B cell (primary cell): ENCODE measurements around the gene ITGA3. TPM values are rescaled to one million over a fixed set of nuclear protein-coding genes. Genes with fewer than 3 reads are reported as not detected.

Source experiments
- ATAC-seq: fragments of 200-7000 bp; cut with Tn5 transposase; one replicate; pipeline ENCODE4 v1.10.0; 2021; ENCODE audit warnings: low read depth, mild to moderate bottlenecking, moderate number of reproducible peaks, moderate library complexity
- CTCF ChIA-PET: fragments of 350-600 bp; sonication (Branson Sonifier 250); formaldehyde crosslinking; loops from one replicate; lab custom pipeline; 2021; ENCODE audit warnings: antibody characterized with exemption, inconsistent platforms; lab: Charles Lee
- POLR2A ChIA-PET: fragments of 350-600 bp; sonication (Branson Sonifier 250); formaldehyde crosslinking; loops from one replicate; lab custom pipeline; 2021; ENCODE audit warnings: antibody characterized with exemption; lab: Charles Lee
- DNase-seq: peaks from one replicate; pipeline ENCODE4 v3.0.0; 2013
- H2AFZ ChIP-seq: 2 replicates; pipeline ENCODE4 v1.6.1; 2012; ENCODE audit warnings: mild to moderate bottlenecking, low read depth, low read length; ENCODE audit not compliant: insufficient read depth, poor library complexity, severe bottlenecking
- H3K27ac ChIP-seq, 2 donors: 1 replicate in 1 of 2; 2 replicates in 1 of 2; pipeline ENCODE4 v1.5.1; 2012 to 2013; ENCODE audit warnings: low read length in 2 of 2, mild to moderate bottlenecking in 2 of 2, moderate library complexity in 1 of 2
- H3K27me3 ChIP-seq, 4 experiments: fragments of 200-600 bp in 1 of 4; sonication (generic) in 1 of 4; replicated peaks in 1 of 4; 1 replicate in 2 of 4; 2 replicates in 2 of 4; pipeline versions ENCODE4 v1.6.1 to v1.7.0; 2013 to 2016; ENCODE audit warnings: low read length in 3 of 4, mild to moderate bottlenecking in 2 of 4, mixed read lengths in 1 of 4, moderate library complexity in 1 of 4; ENCODE audit not compliant: insufficient read depth in 4 of 4, control insufficient read depth in 3 of 4; ENCODE audit errors: control extremely low read depth in 1 of 4
- H3K36me3 ChIP-seq, 2 experiments: replicated peaks in 1 of 2; 1 replicate in 1 of 2; 2 replicates in 1 of 2; pipeline versions ENCODE4 v1.6.1 to v1.7.1; 2013; ENCODE audit warnings: low read length in 1 of 2; ENCODE audit not compliant: insufficient read depth in 2 of 2, control insufficient read depth in 1 of 2; ENCODE audit errors: control extremely low read depth in 1 of 2, extremely low read depth in 1 of 2
- H3K4me1 ChIP-seq, 2 donors: fragments of 200-600 bp in 1 of 2; sonication (generic) in 1 of 2; 1 replicate in 1 of 2; 2 replicates in 1 of 2; pipeline versions ENCODE4 v1.5.1 to v1.6.1; 2013 to 2017; ENCODE audit warnings: low read length in 2 of 2; ENCODE audit not compliant: control insufficient read depth in 2 of 2, insufficient read depth in 2 of 2
- H3K4me2 ChIP-seq: replicated peaks from 2 replicates; pipeline ENCODE3; 2012; ENCODE audit warnings: mild to moderate bottlenecking, low read depth, low read length; ENCODE audit not compliant: poor library complexity, severe bottlenecking
- H3K4me3 ChIP-seq, 5 experiments: fragments of 200-600 bp in 1 of 5; sonication (generic) in 1 of 5; 1 replicate in 3 of 5; 2 replicates in 2 of 5; pipeline versions ENCODE4 v1.5.1 to v1.7.0; 2011 to 2016; ENCODE audit warnings: low read length in 4 of 5, mild to moderate bottlenecking in 4 of 5, low read depth in 2 of 5, control low read depth in 1 of 5, moderate library complexity in 1 of 5; ENCODE audit not compliant: insufficient read depth in 1 of 5; ENCODE audit errors: control extremely low read depth in 1 of 5, extremely low read depth in 1 of 5
- H3K79me2 ChIP-seq: fragments of 200-600 bp; sonication (generic); one replicate; pipeline ENCODE4 v1.6.0; 2016; ENCODE audit warnings: low read length; ENCODE audit not compliant: control insufficient read depth, insufficient read depth
- H3K9ac ChIP-seq: fragments of 200-600 bp; sonication (generic); 2 replicates; pipeline ENCODE4 v1.6.1; 2017; ENCODE audit warnings: mild to moderate bottlenecking, low read length, moderate library complexity
- H3K9me3 ChIP-seq, 3 donors: one replicate each; pipeline versions ENCODE4 v1.6.1 to v1.7.1; 2013; ENCODE audit warnings: low read length in 2 of 3; ENCODE audit not compliant: control insufficient read depth in 2 of 3, insufficient read depth in 1 of 3; ENCODE audit errors: control extremely low read depth in 1 of 3
- H4K20me1 ChIP-seq: 2 replicates; pipeline ENCODE4 v1.6.0; 2012; ENCODE audit warnings: mild to moderate bottlenecking, low read length; ENCODE audit not compliant: insufficient read depth, control insufficient read depth, poor library complexity, severe bottlenecking
- H3K27ac Mint-ChIP-seq: one replicate; pipeline ENCODE4 v1.8.0; 2021; ENCODE audit warnings: mixed read lengths
- H3K27me3 Mint-ChIP-seq: one replicate; pipeline ENCODE4 v1.8.0; 2021; ENCODE audit warnings: mixed read lengths
- H3K4me1 Mint-ChIP-seq: one replicate; pipeline ENCODE4 v1.8.0; 2021; ENCODE audit warnings: mixed read lengths
- H3K4me3 Mint-ChIP-seq: one replicate; pipeline ENCODE4 v1.8.0; 2021; ENCODE audit warnings: mixed read lengths
- H3K9me3 Mint-ChIP-seq: one replicate; pipeline ENCODE4 v1.8.0; 2022; ENCODE audit warnings: mixed read lengths; ENCODE audit not compliant: insufficient read depth
- EZH2 ChIP-seq: IDR thresholded peaks from 2 replicates; pipeline ENCODE4 v1.6.1; 2012; ENCODE audit warnings: borderline replicate concordance, low read depth, mild to moderate bottlenecking, moderate library complexity, low read length; ENCODE audit not compliant: insufficient read depth, poor library complexity, severe bottlenecking
- WGBS: methylation state at CpG from one replicate; pipeline ENCODE4 v1.1.5; 2013; ENCODE audit warnings: missing lambda C conversion rate; ENCODE audit not compliant: insufficient coverage; 5-methylcytosine and 5-hydroxymethylcytosine counted together
- intact Hi-C: fragments of 100-400 bp; cut with micrococcal nuclease; formaldehyde crosslinking; loops from one replicate; pipeline ENCODE4 v1.10.0; 2022
- polyA plus RNA-seq: library from polyadenylated mRNA; depleted of rRNA; stranded (reverse); fragments of >200 nt; gene quantifications from 2 replicates; pipeline ENCODE4 v1.2.3, GENCODE V29; 2012
- total RNA-seq, 2 donors: library from RNA; stranded (reverse); fragments of 120-200 nt in 1 of 2; gene quantifications; 1 replicate in 1 of 2; 2 replicates in 1 of 2; pipeline versions ENCODE4 v1.2.3 to v1.2.4, GENCODE V29; 2013 to 2022
- TF ChIP-seq, protein P1 (sequence below): fragments of 200-600 bp; IDR thresholded peaks from one replicate; pipeline ENCODE4 v1.8.0; 2022; ENCODE audit warnings: antibody characterized with exemption, mild to moderate bottlenecking

The ITGA3 gene
- total and polyA plus RNA-seq, 2 donors (not counting 1 experiment from before 2014, with no cell fraction given) = 11.9 to 13.3 TPM

DNA sequence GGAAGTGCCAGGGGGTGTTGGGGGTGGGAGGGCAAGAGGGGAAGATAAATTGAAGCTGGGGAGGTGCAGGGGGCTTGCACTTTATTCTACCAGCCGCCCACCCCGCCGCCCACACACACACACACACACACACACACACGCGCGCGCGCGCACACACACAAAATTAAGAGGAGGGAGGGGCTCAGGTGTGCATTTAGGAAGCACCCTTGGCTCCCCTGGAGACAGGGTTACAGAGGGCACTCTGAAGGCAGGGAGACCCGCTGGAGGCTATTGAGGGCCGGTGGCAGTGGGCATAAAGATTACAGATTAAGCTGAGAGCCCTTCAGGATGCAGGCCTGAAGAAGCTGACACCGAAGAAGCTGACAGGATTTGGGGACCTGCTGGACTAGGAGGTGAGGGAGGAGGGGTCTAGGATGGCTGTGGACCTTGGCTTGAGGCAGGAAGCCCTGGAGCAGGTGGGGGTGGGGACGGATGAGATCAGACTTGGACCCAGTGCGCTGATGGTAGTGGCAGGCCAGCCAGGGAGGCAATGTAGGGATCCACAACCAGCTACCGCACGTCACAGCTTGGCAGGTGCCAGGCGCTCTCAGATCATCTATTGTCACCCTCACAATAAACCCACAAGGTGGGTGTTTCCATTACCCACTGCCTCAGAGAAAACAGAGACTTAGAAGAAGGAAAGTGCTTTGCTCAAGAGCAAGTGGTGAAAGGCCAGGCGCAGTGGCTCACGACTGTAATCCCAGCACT lies 74.8 kb downstream of the ITGA3 start:
- H3K4me3 ChIP-seq = peak overlapping the region in 4 of 5 experiments; percentile 49 to 69 (median 57)
- H3K27me3 ChIP-seq = peaks cover 0 to 28% (median 9%) of the 10 kb centered on the region in 4 experiments
- H3K36me3 ChIP-seq = peaks cover 3 to 25% of the 10 kb centered on the region in 2 experiments
- H3K27ac ChIP-seq = no peak overlapping the region
- H2AFZ ChIP-seq = peak overlapping the region; percentile 71
- peaks cover 34% of the 10 kb centered on the region for H3K4me1 Mint-ChIP-seq
- ChIA-PET POLR2A (interaction anchor here (0.8 to 1.2 kb wide), 4 partner anchors 9 to 15 kb away, joined by 3 to 19 read pairs (median 4); no protein-coding TSS in a partner anchor), CTCF (interaction anchor here (0.6 to 3.4 kb wide), 13 partner anchors 8 to 570 kb away, joined by 3 to 16 read pairs (median 4); partner anchors contain the start of genes PDK2 and PPP1R9B)
- H3K27ac Mint-ChIP-seq = peak overlapping the region; percentile 83
- H3K9me3 ChIP-seq = peaks cover 0 to 8% (median 0%) of the 10 kb centered on the region in 3 donors
- no peaks in the 10 kb centered on the region for H3K79me2 ChIP-seq
- peak overlapping the region; percentile 68 for H3K9ac ChIP-seq
- H3K9me3 Mint-ChIP-seq = no peaks in the 10 kb centered on the region
- H3K4me2 ChIP-seq = peak overlapping the region; percentile 99
- peaks cover 34% of the 10 kb centered on the region for H4K20me1 ChIP-seq
- TF ChIP-seq, protein P1, sequence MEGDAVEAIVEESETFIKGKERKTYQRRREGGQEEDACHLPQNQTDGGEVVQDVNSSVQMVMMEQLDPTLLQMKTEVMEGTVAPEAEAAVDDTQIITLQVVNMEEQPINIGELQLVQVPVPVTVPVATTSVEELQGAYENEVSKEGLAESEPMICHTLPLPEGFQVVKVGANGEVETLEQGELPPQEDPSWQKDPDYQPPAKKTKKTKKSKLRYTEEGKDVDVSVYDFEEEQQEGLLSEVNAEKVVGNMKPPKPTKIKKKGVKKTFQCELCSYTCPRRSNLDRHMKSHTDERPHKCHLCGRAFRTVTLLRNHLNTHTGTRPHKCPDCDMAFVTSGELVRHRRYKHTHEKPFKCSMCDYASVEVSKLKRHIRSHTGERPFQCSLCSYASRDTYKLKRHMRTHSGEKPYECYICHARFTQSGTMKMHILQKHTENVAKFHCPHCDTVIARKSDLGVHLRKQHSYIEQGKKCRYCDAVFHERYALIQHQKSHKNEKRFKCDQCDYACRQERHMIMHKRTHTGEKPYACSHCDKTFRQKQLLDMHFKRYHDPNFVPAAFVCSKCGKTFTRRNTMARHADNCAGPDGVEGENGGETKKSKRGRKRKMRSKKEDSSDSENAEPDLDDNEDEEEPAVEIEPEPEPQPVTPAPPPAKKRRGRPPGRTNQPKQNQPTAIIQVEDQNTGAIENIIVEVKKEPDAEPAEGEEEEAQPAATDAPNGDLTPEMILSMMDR = no peak
- TF ChIP-seq EZH2 = no peak
- no peak for ATAC-seq
- peaks cover 10% of the 10 kb centered on the region for H3K27me3 Mint-ChIP-seq
- intact Hi-C loops = no loop called here
- DNase-seq = peak; percentile 46
- peaks cover 27 to 35% of the 10 kb centered on the region in 2 donors for H3K4me1 ChIP-seq
- WGBS = 77% methylated on average over 10 of the region's 19 CpGs
- H3K4me3 Mint-ChIP-seq = peak overlapping the region; percentile 82
